GM15510 (cell line): Measurements from ENCODE around the gene CD84.

Experiments
- POLR2A ChIP-seq: IDR thresholded peaks from 3 replicates; pipeline ENCODE4 v1.6.1; 2011; ENCODE audit warnings: borderline replicate concordance; ENCODE audit not compliant: insufficient read length; ENCODE audit errors: extremely low read depth

The CD84 gene

GRCh38 chr1:160618763-160619274 lies 39.5 kb upstream of the CD84 start:
- no peak for TF ChIP-seq POLR2A

- no peak for TF ChIP-seq POLR2A
These were observed 39.0 kb upstream of the CD84 start for GRCh38 chr1:160618327-160618726.

GRCh38 chr1:160615660-160616059 lies 36.4 kb upstream of the CD84 start:
- TF ChIP-seq POLR2A = no peak

GRCh38 chr1:160614410-160614809 lies 35.1 kb upstream of the CD84 start:
- TF ChIP-seq POLR2A = no peak

- no peak for TF ChIP-seq POLR2A
These were observed 33.4 kb upstream of the CD84 start for GRCh38 chr1:160612613-160613218.

GRCh38 chr1:160610569-160611242 lies 31.4 kb upstream of the CD84 start:
- no peak for TF ChIP-seq POLR2A

GRCh38 chr1:160608941-160609340 lies 29.6 kb upstream of the CD84 start:
- TF ChIP-seq POLR2A = no peak

- peak; percentile 29 for TF ChIP-seq POLR2A
These were observed 29.2 kb upstream of the CD84 start for GRCh38 chr1:160608514-160608913.

- peak; percentile 30 for TF ChIP-seq POLR2A
These were observed 28.8 kb upstream of the CD84 start for GRCh38 chr1:160608057-160608456.

- TF ChIP-seq POLR2A = no peak
These were observed 28.4 kb upstream of the CD84 start for GRCh38 chr1:160607672-160608032.

GRCh38 chr1:160607011-160607671 lies 27.8 kb upstream of the CD84 start:
- TF ChIP-seq POLR2A = no peak

GRCh38 chr1:160606611-160607010 lies 27.3 kb upstream of the CD84 start:
- no peak for TF ChIP-seq POLR2A

GRCh38 chr1:160605792-160606479 lies 26.6 kb upstream of the CD84 start:
- TF ChIP-seq POLR2A = no peak

GRCh38 chr1:160605205-160605604 lies 25.9 kb upstream of the CD84 start:
- TF ChIP-seq POLR2A = no peak

GRCh38 chr1:160597705-160598104 lies 18.4 kb upstream of the CD84 start:
- no peak for TF ChIP-seq POLR2A
